Right hindlimb (tissue), 1 donor: ENCODE measurements around the gene SOHLH1.

Experiments
- DNase-seq: peaks from one replicate; pipeline ENCODE4 v3.0.0-alpha.2; 2018

SOHLH1 gene

GRCh38 chr9:135655317-135655716, 44.0 kb downstream of the SOHLH1 start:
- DNase-seq = no peak

GRCh38 chr9:135650408-135650807, 48.9 kb downstream of the SOHLH1 start:
- DNase-seq = no peak

GRCh38 chr9:135649508-135649907, 49.8 kb downstream of the SOHLH1 start:
- no peak for DNase-seq

GRCh38 chr9:135648494-135649410, 50.5 kb downstream of the SOHLH1 start:
- no peak for DNase-seq

- DNase-seq = no peak
Measured at GRCh38 chr9:135647884-135648283, 51.4 kb downstream of the SOHLH1 start.

GRCh38 chr9:135644631-135645218, 54.6 kb downstream of the SOHLH1 start:
- no peak for DNase-seq
